Esophagus (tissue), 2 donors: ENCODE measurements around the gene SSTR1. TPM values are rescaled to one million over a fixed set of nuclear protein-coding genes. Genes with fewer than 3 reads are reported as not detected.

Experiments
- H3K27ac ChIP-seq, 2 donors: one replicate each; pipeline ENCODE4 v1.5.1; 2013; ENCODE audit warnings: low read depth in 2 of 2, mild to moderate bottlenecking in 2 of 2, inconsistent platforms in 1 of 2, low read length in 1 of 2, moderate library complexity in 1 of 2
- H3K27me3 ChIP-seq, 2 donors: one replicate each; pipeline ENCODE4 v1.6.1; 2013; ENCODE audit warnings: low read length in 2 of 2, control low read depth in 1 of 2, mild to moderate bottlenecking in 1 of 2; ENCODE audit not compliant: insufficient read depth in 2 of 2, control insufficient read depth in 1 of 2
- H3K36me3 ChIP-seq, 2 donors: one replicate each; pipeline ENCODE4 v1.6.1; 2013; ENCODE audit warnings: low read length in 1 of 2; ENCODE audit not compliant: control insufficient read depth in 2 of 2, insufficient read depth in 2 of 2
- H3K4me1 ChIP-seq, 2 donors: one replicate each; pipeline ENCODE4 v1.6.1; 2013; ENCODE audit warnings: low read length in 1 of 2; ENCODE audit not compliant: control insufficient read depth in 2 of 2, insufficient read depth in 2 of 2
- H3K4me3 ChIP-seq, 2 donors: one replicate each; pipeline ENCODE4 v1.5.1; 2013; ENCODE audit warnings: low read length in 2 of 2, mild to moderate bottlenecking in 2 of 2, low read depth in 1 of 2, moderate library complexity in 1 of 2
- H3K9me3 ChIP-seq, 2 donors: one replicate each; pipeline ENCODE4 v1.6.1; 2013; ENCODE audit warnings: mild to moderate bottlenecking in 2 of 2, low read depth in 1 of 2, low read length in 1 of 2, moderate library complexity in 1 of 2; ENCODE audit not compliant: control insufficient read depth in 2 of 2, insufficient read depth in 1 of 2
- WGBS, 2 donors: extraction: QIAGEN DNeasy Blood & Tissue Kit; methylation state at CpG; one replicate each; pipeline ENCODE4 v1.1.7; 2013; 5-methylcytosine and 5-hydroxymethylcytosine counted together
- polyA plus RNA-seq, 2 donors: library from polyadenylated mRNA; stranded (reverse); fragments of 200-250 nt; gene quantifications; one replicate each; pipeline ENCODE4 v1.2.3, GENCODE V29; 2013
- donor health status: healthy with polysubstance abuse.
- donor health status: Bipolar disorder and iron deficiency.

Gene SSTR1
- polyA plus RNA-seq: under 1 TPM; 0.06 to 0.12 TPM

DNA sequence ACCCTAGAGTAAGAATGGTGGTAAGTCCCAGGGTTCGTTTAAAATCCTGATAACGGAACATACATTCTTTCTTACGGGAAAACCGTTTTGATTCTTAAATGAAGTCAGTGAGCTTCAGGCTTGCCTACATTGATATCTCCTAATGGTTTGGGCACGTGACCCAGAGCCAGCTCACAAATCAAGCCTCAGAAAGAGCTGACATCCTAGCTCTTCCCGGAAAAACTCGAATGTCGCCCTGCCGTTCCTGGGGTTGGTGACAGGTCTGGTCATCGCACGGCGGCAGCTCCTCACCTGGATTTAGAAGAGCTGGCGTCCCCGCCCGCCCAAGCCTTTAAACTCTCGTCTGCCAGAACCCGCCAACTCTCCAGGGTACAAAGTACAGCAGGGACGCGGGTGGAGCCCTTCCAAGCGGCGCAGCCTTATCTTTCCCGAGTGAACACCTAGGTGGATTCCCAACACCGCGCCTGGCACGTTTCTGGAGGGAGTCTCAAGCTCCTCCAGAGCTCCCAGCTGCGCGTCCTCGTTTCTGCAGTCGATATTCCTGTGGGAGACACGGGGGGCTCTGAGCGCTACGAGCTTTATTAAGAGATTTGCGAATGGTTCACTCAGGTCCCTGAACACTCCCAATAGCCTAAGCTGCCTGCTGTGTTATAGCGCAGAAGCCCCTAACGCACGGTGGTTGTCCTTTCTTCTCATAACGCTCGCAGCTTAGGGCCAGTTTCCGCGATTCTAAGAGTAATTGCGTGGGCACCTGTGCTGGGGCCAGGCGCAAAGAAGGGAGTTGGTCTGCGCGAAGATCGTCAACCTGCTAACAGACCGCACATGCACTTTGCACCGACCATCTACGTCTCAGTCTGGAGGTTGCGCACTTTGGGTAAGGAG is at the start of gene SSTR1:
Gene SSTR1, plus strand, starts transcription at position 169 of the 882 bp plus-strand sequence. CDS start 1,486 bp downstream, outside the sequence.
- H3K4me3 ChIP-seq: peak within 1 kb of the TSS; percentile 8 to 16
- WGBS, 2 donors: 3 to 5% methylated on average over 49 of the region's 49 CpGs
- no peaks in the 10 kb centered on the region for H3K36me3 ChIP-seq
- no peak within 1 kb of the TSS for H3K27ac ChIP-seq
- peaks cover 0 to 11% of the 10 kb centered on the region in 2 donors for H3K9me3 ChIP-seq
- H3K4me1 ChIP-seq: peaks cover 2 to 17% of the 10 kb centered on the region in 2 donors
- H3K27me3 ChIP-seq: peaks cover 3 to 17% of the 10 kb centered on the region in 2 donors

DNA sequence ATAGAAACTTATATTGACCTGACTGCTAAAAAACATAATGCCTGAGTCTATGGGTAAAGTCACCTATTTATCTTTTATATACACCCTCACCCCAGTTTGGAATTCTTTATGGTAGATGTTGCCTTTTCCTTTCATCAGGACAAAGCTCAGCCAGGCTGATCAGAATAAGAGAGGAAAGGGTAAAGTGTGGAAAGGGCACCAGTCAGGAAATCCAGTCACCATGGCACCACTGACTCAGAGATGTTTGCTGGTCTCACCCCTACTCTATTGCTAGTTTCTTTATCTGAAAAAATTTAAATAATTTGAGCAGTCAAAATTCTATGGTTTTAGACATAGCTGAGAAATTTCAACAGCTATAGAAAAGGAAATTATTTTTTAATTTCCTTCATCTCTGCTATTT is 49.2 kb upstream of the SSTR1 start:
- H3K27ac ChIP-seq: no peak overlapping the region
- H3K4me3 ChIP-seq: no peak overlapping the region
- H3K9me3 ChIP-seq: no peaks in the 10 kb centered on the region
- no peaks in the 10 kb centered on the region for H3K27me3 ChIP-seq
- H3K4me1 ChIP-seq: no peaks in the 10 kb centered on the region
- no peaks in the 10 kb centered on the region for H3K36me3 ChIP-seq

DNA sequence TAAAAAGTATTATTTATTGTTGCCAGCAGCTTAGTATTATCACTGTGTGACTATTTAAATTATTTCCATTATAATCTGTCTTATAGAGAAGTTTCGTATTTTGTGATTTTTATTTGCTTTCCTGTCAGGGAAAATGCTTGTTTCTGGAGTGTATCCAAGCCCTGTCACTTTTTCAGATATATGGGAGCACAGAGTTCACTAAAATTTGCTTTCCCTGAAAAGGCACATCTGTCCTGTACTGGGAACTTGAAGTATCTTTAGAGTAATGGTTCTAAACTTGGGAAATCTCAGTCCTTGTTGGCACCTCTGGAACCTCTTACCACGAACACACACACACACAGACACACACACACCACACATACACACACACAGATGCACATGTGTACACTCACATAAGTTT is 39.3 kb upstream of the SSTR1 start:
- no peaks in the 10 kb centered on the region for H3K9me3 ChIP-seq
- H3K27me3 ChIP-seq: no peaks in the 10 kb centered on the region
- H3K27ac ChIP-seq: no peak overlapping the region
- H3K4me1 ChIP-seq: no peaks in the 10 kb centered on the region
- no peak overlapping the region for H3K4me3 ChIP-seq
- whole genome bisulfite sequencing, 2 donors: 39% methylated on average over 2 of the region's 2 CpGs
- H3K36me3 ChIP-seq: no peaks in the 10 kb centered on the region

DNA sequence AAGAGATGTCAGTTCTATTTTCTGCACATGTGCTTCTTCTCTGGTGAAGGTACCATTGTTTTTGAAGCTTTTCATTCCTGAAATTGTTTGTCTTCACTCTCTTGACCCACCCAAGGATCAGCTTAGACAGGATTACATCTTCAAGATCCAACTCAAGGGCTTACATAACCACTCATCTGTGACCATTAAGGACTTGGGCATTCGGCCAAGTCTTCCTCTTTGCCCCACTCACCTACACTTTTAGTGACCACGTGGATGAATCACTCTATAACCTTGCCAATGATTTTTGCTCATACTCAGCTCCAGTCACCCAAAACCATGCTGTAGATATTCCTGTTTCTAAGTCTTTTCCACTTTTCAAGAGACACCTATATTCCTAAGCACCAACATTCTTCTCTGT is 36.5 kb upstream of the SSTR1 start:
- H3K4me1 ChIP-seq: no peaks in the 10 kb centered on the region
- no peak overlapping the region for H3K27ac ChIP-seq
- H3K27me3 ChIP-seq: no peaks in the 10 kb centered on the region
- H3K4me3 ChIP-seq: no peak overlapping the region
- H3K9me3 ChIP-seq: no peaks in the 10 kb centered on the region
- no peaks in the 10 kb centered on the region for H3K36me3 ChIP-seq
- 30 to 43% methylated on average over 2 of the region's 2 CpGs for WGBS, 2 donors

GRCh38 chr14:38174711-38175110 is 33.0 kb upstream of the SSTR1 start:
- 85 to 93% methylated on average over 2 of the region's 2 CpGs for WGBS, 2 donors
- no peaks in the 10 kb centered on the region for H3K4me1 ChIP-seq

GRCh38 chr14:38175658-38176057 is 32.0 kb upstream of the SSTR1 start:
- no peaks in the 10 kb centered on the region for H3K9me3 ChIP-seq
- no peaks in the 10 kb centered on the region for H3K27me3 ChIP-seq
- 82 to 87% methylated on average over 2 of the region's 2 CpGs for WGBS, 2 donors
- H3K36me3 ChIP-seq: no peaks in the 10 kb centered on the region
- no peak overlapping the region for H3K27ac ChIP-seq
- no peaks in the 10 kb centered on the region for H3K4me1 ChIP-seq
- no peak overlapping the region for H3K4me3 ChIP-seq

More at GRCh38 chr14:38174711-38175110, 33.0 kb upstream of the SSTR1 start:
- Histone ChIP-seq H3K27me3 (no peaks in the 10 kb centered on the region), H3K27ac (no peak overlapping the region), H3K9me3 (no peaks in the 10 kb centered on the region), H3K4me3 (no peak overlapping the region), H3K36me3 (no peaks in the 10 kb centered on the region)

DNA sequence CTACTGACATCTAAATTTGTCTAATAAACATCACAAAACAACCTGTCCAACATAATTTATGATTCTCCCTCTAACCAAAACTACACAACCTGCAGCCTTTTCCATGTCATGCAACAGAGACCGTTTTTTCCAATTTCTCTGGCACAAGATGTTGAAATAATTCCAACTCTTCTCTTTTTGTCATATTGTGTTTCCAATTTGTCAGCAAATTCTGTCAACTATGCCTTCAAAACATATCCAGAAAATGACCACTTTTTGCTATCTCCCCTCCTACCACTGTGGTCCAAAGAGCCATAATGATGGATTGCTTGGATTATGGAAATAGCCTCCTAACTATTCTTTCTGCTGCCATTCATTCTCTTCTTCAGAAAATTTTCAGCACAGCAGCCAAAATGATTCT is 31.3 kb upstream of the SSTR1 start:
- H3K9me3 ChIP-seq: no peaks in the 10 kb centered on the region
- 45 to 59% methylated on average over 1 of the region's 1 CpG for WGBS, 2 donors
- H3K36me3 ChIP-seq: no peaks in the 10 kb centered on the region
- H3K27ac ChIP-seq: no peak overlapping the region
- H3K4me3 ChIP-seq: no peak overlapping the region
- no peaks in the 10 kb centered on the region for H3K27me3 ChIP-seq
- no peaks in the 10 kb centered on the region for H3K4me1 ChIP-seq

GRCh38 chr14:38184132-38184531 is 23.6 kb upstream of the SSTR1 start:
- no peak overlapping the region for H3K4me3 ChIP-seq
- no peaks in the 10 kb centered on the region for H3K27me3 ChIP-seq
- no peaks in the 10 kb centered on the region for H3K36me3 ChIP-seq
- no peak overlapping the region for H3K27ac ChIP-seq
- no peaks in the 10 kb centered on the region for H3K4me1 ChIP-seq
- H3K9me3 ChIP-seq: no peaks in the 10 kb centered on the region

- Histone ChIP-seq H3K27me3 (no peaks in the 10 kb centered on the region), H3K9me3 (no peaks in the 10 kb centered on the region), H3K4me1 (no peaks in the 10 kb centered on the region), H3K36me3 (no peaks in the 10 kb centered on the region), H3K27ac (no peak overlapping the region), H3K4me3 (no peak overlapping the region)
- 62 to 72% methylated on average over 1 of the region's 1 CpG for WGBS, 2 donors
Measured at GRCh38 chr14:38185671-38186070, 22.0 kb upstream of the SSTR1 start.

- Histone ChIP-seq H3K27ac (no peak overlapping the region), H3K4me1 (no peaks in the 10 kb centered on the region), H3K4me3 (no peak overlapping the region), H3K36me3 (no peaks in the 10 kb centered on the region), H3K9me3 (no peaks in the 10 kb centered on the region), H3K27me3 (no peaks in the 10 kb centered on the region)
- WGBS, 2 donors: 78 to 83% methylated on average over 1 of the region's 1 CpG
Measured at GRCh38 chr14:38186216-38186615, 21.5 kb upstream of the SSTR1 start.
